ENCODE results near the gene CC2D1B.

CC2D1B gene

GRCh38 chr1:52345252-52345651 lies 20.8 kb downstream of the CC2D1B start:
- no peaks in the 10 kb centered on the region for H3K27me3 Mint-ChIP-seq
- no peak overlapping the region for H3K27ac Mint-ChIP-seq
- peaks cover 5% of the 10 kb centered on the region for H3K4me1 Mint-ChIP-seq (ENCODE audit: low read depth)
- no peaks in the 10 kb centered on the region for H3K9me3 Mint-ChIP-seq
- no peak overlapping the region for H3K4me3 Mint-ChIP-seq
- H3K36me3 Mint-ChIP-seq (ENCODE audit: low read depth), result peaks cover 8% of the 10 kb centered on the region

- H3K27ac Mint-ChIP-seq, result no peak overlapping the region
- peaks cover 4% of the 10 kb centered on the region for H3K36me3 Mint-ChIP-seq (ENCODE audit: low read depth)
- H3K4me1 Mint-ChIP-seq (ENCODE audit: low read depth), result peaks cover 2% of the 10 kb centered on the region
- H3K27me3 Mint-ChIP-seq, result no peaks in the 10 kb centered on the region
- no peak overlapping the region for H3K4me3 Mint-ChIP-seq
- no peaks in the 10 kb centered on the region for H3K9me3 Mint-ChIP-seq
Observed at GRCh38 chr1:52343979-52344378, 22.0 kb downstream of the CC2D1B start.

GRCh38 chr1:52341655-52342260 lies 24.2 kb downstream of the CC2D1B start:
- Mint-ChIP-seq H3K4me1 (ENCODE audit: low read depth) (no peaks in the 10 kb centered on the region), H3K4me3 (no peak overlapping the region), H3K36me3 (ENCODE audit: low read depth) (no peaks in the 10 kb centered on the region), H3K9me3 (no peaks in the 10 kb centered on the region), H3K27me3 (no peaks in the 10 kb centered on the region), H3K27ac (no peak overlapping the region)

GRCh38 chr1:52337439-52337838 lies 28.6 kb downstream of the CC2D1B start:
- Mint-ChIP-seq H3K4me3 (no peak overlapping the region), H3K9me3 (no peaks in the 10 kb centered on the region), H3K4me1 (ENCODE audit: low read depth) (no peaks in the 10 kb centered on the region), H3K27ac (no peak overlapping the region), H3K27me3 (no peaks in the 10 kb centered on the region), H3K36me3 (ENCODE audit: low read depth) (peaks cover 9% of the 10 kb centered on the region)

- Mint-ChIP-seq H3K9me3 (no peaks in the 10 kb centered on the region), H3K4me1 (ENCODE audit: low read depth) (no peaks in the 10 kb centered on the region), H3K4me3 (no peak overlapping the region), H3K27ac (no peak overlapping the region), H3K36me3 (ENCODE audit: low read depth) (peaks cover 9% of the 10 kb centered on the region), H3K27me3 (no peaks in the 10 kb centered on the region)
Observed at GRCh38 chr1:52334906-52335528, 31.0 kb downstream of the CC2D1B start.

- H3K9me3 Mint-ChIP-seq, result no peaks in the 10 kb centered on the region
- no peaks in the 10 kb centered on the region for H3K27me3 Mint-ChIP-seq
- no peak overlapping the region for H3K4me3 Mint-ChIP-seq
- H3K36me3 Mint-ChIP-seq (ENCODE audit: low read depth), result peaks cover 9% of the 10 kb centered on the region
- H3K27ac Mint-ChIP-seq, result no peak overlapping the region
- H3K4me1 Mint-ChIP-seq (ENCODE audit: low read depth), result no peaks in the 10 kb centered on the region
Observed at GRCh38 chr1:52332411-52332810, 33.6 kb downstream of the CC2D1B start.

GRCh38 chr1:52328615-52329014 lies 37.4 kb downstream of the CC2D1B start:
- Mint-ChIP-seq H3K9me3 (no peaks in the 10 kb centered on the region), H3K4me3 (no peak overlapping the region), H3K27me3 (no peaks in the 10 kb centered on the region), H3K4me1 (ENCODE audit: low read depth) (no peaks in the 10 kb centered on the region), H3K27ac (no peak overlapping the region), H3K36me3 (ENCODE audit: low read depth) (no peaks in the 10 kb centered on the region)

- Mint-ChIP-seq H3K36me3 (ENCODE audit: low read depth) (no peaks in the 10 kb centered on the region), H3K4me3 (no peak overlapping the region), H3K9me3 (no peaks in the 10 kb centered on the region), H3K27ac (no peak overlapping the region), H3K27me3 (no peaks in the 10 kb centered on the region), H3K4me1 (ENCODE audit: low read depth) (no peaks in the 10 kb centered on the region)
Observed at GRCh38 chr1:52325786-52326185, 40.2 kb downstream of the CC2D1B start.

GRCh38 chr1:52323731-52324130 lies 42.3 kb downstream of the CC2D1B start:
- Mint-ChIP-seq H3K4me3 (no peak overlapping the region), H3K9me3 (no peaks in the 10 kb centered on the region), H3K36me3 (ENCODE audit: low read depth) (no peaks in the 10 kb centered on the region), H3K27me3 (no peaks in the 10 kb centered on the region), H3K4me1 (ENCODE audit: low read depth) (no peaks in the 10 kb centered on the region), H3K27ac (no peak overlapping the region)

GRCh38 chr1:52321061-52321460 lies 44.9 kb downstream of the CC2D1B start:
- Mint-ChIP-seq H3K4me1 (ENCODE audit: low read depth) (no peaks in the 10 kb centered on the region), H3K9me3 (no peaks in the 10 kb centered on the region), H3K27ac (no peak overlapping the region), H3K36me3 (ENCODE audit: low read depth) (no peaks in the 10 kb centered on the region), H3K4me3 (no peak overlapping the region), H3K27me3 (no peaks in the 10 kb centered on the region)

GRCh38 chr1:52306227-52307006 lies 59.6 kb downstream of the CC2D1B start:
- Mint-ChIP-seq H3K36me3 (ENCODE audit: low read depth) (peaks cover 8% of the 10 kb centered on the region), H3K27me3 (no peaks in the 10 kb centered on the region), H3K4me1 (ENCODE audit: low read depth) (no peaks in the 10 kb centered on the region), H3K4me3 (no peak overlapping the region), H3K27ac (no peak overlapping the region), H3K9me3 (no peaks in the 10 kb centered on the region)

GRCh38 chr1:52305417-52306226 lies 60.4 kb downstream of the CC2D1B start:
- Mint-ChIP-seq H3K27ac (no peak overlapping the region), H3K9me3 (no peaks in the 10 kb centered on the region), H3K4me1 (ENCODE audit: low read depth) (no peaks in the 10 kb centered on the region), H3K4me3 (no peak overlapping the region), H3K27me3 (no peaks in the 10 kb centered on the region), H3K36me3 (ENCODE audit: low read depth) (peaks cover 4% of the 10 kb centered on the region)
